NT2/D1 (cell line): Measurements from ENCODE around the gene UTP3.

Experiments used
- SUZ12 ChIP-seq: IDR thresholded peaks from 2 replicates; pipeline ENCODE4 v1.6.1; 2011; ENCODE audit not compliant: insufficient read length, insufficient read depth; ENCODE audit errors: extremely low read depth
- YY1 ChIP-seq: IDR thresholded peaks from 2 replicates; pipeline ENCODE4 v1.6.1; 2011; ENCODE audit not compliant: insufficient read length, insufficient read depth
- ZNF274 ChIP-seq: IDR thresholded peaks from 2 replicates; pipeline ENCODE4 v1.6.1; 2011; ENCODE audit warnings: mild to moderate bottlenecking, low read depth, low read length

- TF ChIP-seq YY1: no peak
- TF ChIP-seq ZNF274: no peak
- no peak for TF ChIP-seq SUZ12
These were observed 481 bp downstream of the UTP3 start for GRCh38 chr4:70688795-70689231.
